T-helper 1 cell treated with Interleukin-12 subunit alpha and Interleukin-12 subunit beta and Interleukin-4 antibody, amounts not matched to agents 30 μg/mL and 1 μg/mL, for 36 hours (primary cell): Measurements from ENCODE around the gene CTSO.

Source experiments
- H3K27ac Mint-ChIP-seq: one replicate; pipeline ENCODE4 v1.8.0; 2021; ENCODE audit warnings: mild to moderate bottlenecking, mixed read lengths
- H3K27me3 Mint-ChIP-seq: one replicate; pipeline ENCODE4 v1.8.0; 2021; ENCODE audit warnings: low read depth, mixed read lengths
- H3K36me3 Mint-ChIP-seq: one replicate; pipeline ENCODE4 v1.8.0; 2021; ENCODE audit warnings: low read depth, mixed read lengths
- H3K4me1 Mint-ChIP-seq: one replicate; pipeline ENCODE4 v1.8.0; 2021; ENCODE audit warnings: low read depth, mixed read lengths
- H3K4me3 Mint-ChIP-seq: one replicate; pipeline ENCODE4 v1.8.0; 2021; ENCODE audit warnings: mild to moderate bottlenecking, moderate library complexity, mixed read lengths
- H3K9me3 Mint-ChIP-seq: one replicate; pipeline ENCODE4 v1.8.0; 2021; ENCODE audit warnings: mixed read lengths

The CTSO gene

GRCh38 chr4:155878611-155879010, 75.1 kb downstream of the CTSO start:
- Mint-ChIP-seq H3K36me3 (no peaks in the 10 kb centered on the region), H3K9me3 (no peaks in the 10 kb centered on the region), H3K27ac (no peak overlapping the region), H3K27me3 (no peaks in the 10 kb centered on the region), H3K4me3 (no peak overlapping the region), H3K4me1 (no peaks in the 10 kb centered on the region)

GRCh38 chr4:155877971-155878370, 75.7 kb downstream of the CTSO start:
- Mint-ChIP-seq H3K4me1 (no peaks in the 10 kb centered on the region), H3K27ac (no peak overlapping the region)

DNA sequence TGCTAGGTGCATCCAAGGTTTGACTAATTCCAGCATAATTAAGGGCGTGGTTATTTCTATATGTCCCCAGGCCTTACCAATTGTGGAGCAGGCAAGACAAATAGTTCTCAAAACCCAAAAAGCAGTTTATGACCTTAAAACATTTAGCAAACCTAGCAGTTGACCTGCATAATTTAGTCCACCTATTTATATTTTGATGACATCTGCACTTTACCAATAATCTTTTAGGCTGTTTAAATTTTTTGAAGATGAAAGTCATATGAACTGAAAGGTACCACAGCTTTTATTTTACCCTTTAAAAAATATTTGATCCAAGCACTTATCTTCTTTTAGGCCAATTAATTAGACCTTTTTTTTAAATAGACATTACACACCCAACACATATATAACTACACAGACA, 77.8 kb downstream of the CTSO start:
- Mint-ChIP-seq H3K27ac (no peak overlapping the region), H3K9me3 (no peaks in the 10 kb centered on the region), H3K27me3 (no peaks in the 10 kb centered on the region)

More at GRCh38 chr4:155877971-155878370, 75.7 kb downstream of the CTSO start:
- H3K4me3 Mint-ChIP-seq: no peak overlapping the region
- no peaks in the 10 kb centered on the region for H3K36me3 Mint-ChIP-seq
- no peaks in the 10 kb centered on the region for H3K9me3 Mint-ChIP-seq
- no peaks in the 10 kb centered on the region for H3K27me3 Mint-ChIP-seq

More for the DNA sequence above, 77.8 kb downstream of the CTSO start:
- no peaks in the 10 kb centered on the region for H3K4me1 Mint-ChIP-seq
- no peak overlapping the region for H3K4me3 Mint-ChIP-seq
- no peaks in the 10 kb centered on the region for H3K36me3 Mint-ChIP-seq
